Type B pancreatic cell (in vitro differentiated cells): ENCODE results near the gene PLOD3. TPM values are rescaled to one million over a fixed set of nuclear protein-coding genes. Genes with fewer than 3 reads are reported as not detected.

ENCODE experiments used
- DNase-seq: peaks from one replicate; pipeline ENCODE4 v3.0.0; 2021; ENCODE audit warnings: mixed read lengths; ENCODE audit not compliant: unreplicated experiment; ENCODE audit errors: extremely low spot score
- H3K27ac Mint-ChIP-seq: 2 replicates; pipeline ENCODE4 v1.8.0; 2021; ENCODE audit warnings: mild to moderate bottlenecking, mixed read lengths
- H3K27me3 Mint-ChIP-seq: 2 replicates; pipeline ENCODE4 v1.8.0; 2021; ENCODE audit warnings: mixed read lengths
- H3K36me3 Mint-ChIP-seq: 2 replicates; pipeline ENCODE4 v1.8.0; 2021; ENCODE audit warnings: mixed read lengths
- H3K4me1 Mint-ChIP-seq: one replicate; pipeline ENCODE4 v1.8.0; 2021; ENCODE audit warnings: mixed read lengths; ENCODE audit not compliant: unreplicated experiment
- H3K4me3 Mint-ChIP-seq: 2 replicates; pipeline ENCODE4 v1.8.0; 2021; ENCODE audit warnings: mild to moderate bottlenecking, mixed read lengths
- H3K9me3 Mint-ChIP-seq: 2 replicates; pipeline ENCODE4 v1.8.0; 2021; ENCODE audit warnings: mixed read lengths
- CTCF ChIP-seq: fragments of 200-600 bp; sonication (generic); conservative IDR thresholded peaks from 2 replicates; pipeline ENCODE4 v1.5.0; 2021; ENCODE audit warnings: antibody characterized with exemption, mild to moderate bottlenecking
- total RNA-seq: library from RNA; stranded (reverse); gene quantifications from 2 replicates; pipeline ENCODE4 v1.2.1, GENCODE V29; 2021; ENCODE audit warnings: low replicate concordance

Gene PLOD3
- total RNA-seq, 1 donor from 2014 or later, result 65.7 TPM

GRCh38 chr7:101197991-101198390 is 19.4 kb downstream of the PLOD3 start:
- Mint-ChIP-seq H3K36me3 (no peaks in the 10 kb centered on the region), H3K27ac (no peak overlapping the region), H3K4me1 (peaks cover 5% of the 10 kb centered on the region), H3K4me3 (no peak overlapping the region), H3K27me3 (peaks cover 39% of the 10 kb centered on the region), H3K9me3 (no peaks in the 10 kb centered on the region)
- TF ChIP-seq CTCF, result no peak
- DNase-seq, result no peak

GRCh38 chr7:101195884-101196283 is 21.5 kb downstream of the PLOD3 start:
- no peak for DNase-seq
- Mint-ChIP-seq H3K36me3 (no peaks in the 10 kb centered on the region), H3K27ac (no peak overlapping the region), H3K4me1 (peaks cover 3% of the 10 kb centered on the region), H3K27me3 (peaks cover 27% of the 10 kb centered on the region), H3K4me3 (no peak overlapping the region), H3K9me3 (no peaks in the 10 kb centered on the region)
- TF ChIP-seq CTCF, result no peak

GRCh38 chr7:101189109-101189508 is 28.3 kb downstream of the PLOD3 start:
- H3K27ac Mint-ChIP-seq, result no peak overlapping the region

GRCh38 chr7:101186844-101187428 is 30.4 kb downstream of the PLOD3 start:
- no peak overlapping the region for H3K4me3 Mint-ChIP-seq
- peaks cover 39% of the 10 kb centered on the region for H3K27me3 Mint-ChIP-seq
- peaks cover 8% of the 10 kb centered on the region for H3K9me3 Mint-ChIP-seq
- peaks cover 8% of the 10 kb centered on the region for H3K4me1 Mint-ChIP-seq
- H3K36me3 Mint-ChIP-seq, result no peaks in the 10 kb centered on the region
- DNase-seq, result no peak
- no peak overlapping the region for H3K27ac Mint-ChIP-seq
- TF ChIP-seq CTCF, result no peak

More at GRCh38 chr7:101189109-101189508, 28.3 kb downstream of the PLOD3 start:
- peaks cover 35% of the 10 kb centered on the region for H3K27me3 Mint-ChIP-seq
- no peak for DNase-seq
- H3K4me1 Mint-ChIP-seq, result no peaks in the 10 kb centered on the region
- H3K36me3 Mint-ChIP-seq, result no peaks in the 10 kb centered on the region
- no peak overlapping the region for H3K4me3 Mint-ChIP-seq
- no peaks in the 10 kb centered on the region for H3K9me3 Mint-ChIP-seq
- no peak for TF ChIP-seq CTCF

- Mint-ChIP-seq H3K4me3 (no peak overlapping the region), H3K4me1 (peaks cover 8% of the 10 kb centered on the region)
- TF ChIP-seq CTCF, result no peak
Observed at GRCh38 chr7:101186194-101186593, 31.2 kb downstream of the PLOD3 start.

More at GRCh38 chr7:101186194-101186593, 31.2 kb downstream of the PLOD3 start:
- DNase-seq, result no peak
- Mint-ChIP-seq H3K9me3 (peaks cover 8% of the 10 kb centered on the region), H3K27me3 (peaks cover 38% of the 10 kb centered on the region), H3K36me3 (no peaks in the 10 kb centered on the region), H3K27ac (no peak overlapping the region)
